Neural cell (in vitro differentiated cells): ENCODE measurements around the gene FLT3LG.

Experiments
- CTCF ChIP-seq: fragments of 450-650 bp; IDR thresholded peaks from 2 replicates; pipeline ENCODE4 v1.5.1; 2014; ENCODE audit warnings: antibody characterized with exemption, mild to moderate bottlenecking, moderate library complexity; ENCODE audit not compliant: poor library complexity, severe bottlenecking
- EP300 ChIP-seq: fragments of 450-650 bp; conservative IDR thresholded peaks from 2 replicates; pipeline ENCODE4 v1.6.1; 2014; ENCODE audit warnings: antibody characterized with exemption, mild to moderate bottlenecking, moderate library complexity; ENCODE audit not compliant: poor library complexity, severe bottlenecking
- EZH2 ChIP-seq: fragments of 200-600, 300-800 bp; shearing (Covaris generic), sonication (generic); IDR thresholded peaks from 2 replicates; pipeline ENCODE4 v1.6.1; 2014; ENCODE audit warnings: antibody characterized with exemption, low read length, borderline replicate concordance, mild to moderate bottlenecking; ENCODE audit not compliant: insufficient read depth, poor library complexity, severe bottlenecking
- MXI1 ChIP-seq: fragments of 450-650 bp; conservative IDR thresholded peaks from 2 replicates; pipeline ENCODE4 v1.6.1; 2014; ENCODE audit warnings: antibody characterized with exemption, mild to moderate bottlenecking; ENCODE audit not compliant: poor library complexity, severe bottlenecking
- RAD21 ChIP-seq: fragments of 450-650 bp; conservative IDR thresholded peaks from 2 replicates; pipeline ENCODE4 v1.6.1; 2014; ENCODE audit warnings: antibody characterized with exemption, mild to moderate bottlenecking, moderate library complexity
- REST ChIP-seq: IDR thresholded peaks from 2 replicates; pipeline ENCODE4 v1.6.1; 2012; ENCODE audit warnings: borderline replicate concordance

DNA sequence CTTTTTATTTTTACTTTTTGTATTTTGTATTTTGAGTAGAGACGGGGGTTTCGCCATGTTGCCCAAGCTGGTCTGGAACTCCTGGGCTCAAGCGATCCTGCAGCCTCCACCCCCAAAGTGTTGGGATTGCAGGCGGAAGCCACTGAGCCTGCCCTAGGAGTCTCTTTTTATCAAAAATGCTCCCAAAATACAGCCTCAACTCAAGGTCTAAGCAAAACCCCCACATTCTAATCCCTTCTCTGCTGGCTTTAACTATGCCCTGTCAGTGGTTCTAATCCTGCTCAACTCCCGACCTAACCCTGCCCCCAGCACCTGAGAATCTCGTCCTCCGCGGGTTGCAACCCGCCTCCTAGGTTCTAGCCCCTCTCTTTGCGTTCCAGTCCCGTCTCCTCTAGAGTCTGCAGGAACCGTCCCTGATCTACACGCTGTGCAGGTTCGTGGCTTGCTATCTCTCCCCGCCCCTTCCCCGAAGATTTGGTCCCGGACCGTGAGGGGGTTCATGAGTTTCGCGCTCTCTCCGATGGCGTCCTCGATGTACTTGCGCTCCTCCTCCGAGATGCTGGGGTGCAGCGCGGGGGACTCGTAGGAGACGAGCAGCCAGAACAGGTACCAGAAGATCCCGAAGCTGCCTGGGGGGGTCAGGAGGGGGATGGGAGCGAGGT lies 40.6 kb upstream of the FLT3LG start:
- no peak for TF ChIP-seq RAD21
- TF ChIP-seq CTCF: no peak
- TF ChIP-seq EZH2: no peak
- TF ChIP-seq EP300: no peak
- no peak for TF ChIP-seq REST
- no peak for TF ChIP-seq MXI1
